ENCODE results near the gene SLC15A1. TPM values are rescaled to one million over a fixed set of nuclear protein-coding genes. Genes with fewer than 3 reads are reported as not detected.

The SLC15A1 gene
- total RNA-seq, 1 experiment from 2014 or later, result 1.9 TPM

- Histone ChIP-seq H3K4me1 (ENCODE audit: insufficient read depth, low read length) (no peaks in the 10 kb centered on the region), H3K4ac (ENCODE audit: low read depth, low read length) (no peak overlapping the region), H2BK20ac (ENCODE audit: low read depth, low read length, poor library complexity, severe bottlenecking) (no peak overlapping the region), H2BK5ac (ENCODE audit: insufficient read length, low read length) (no peak overlapping the region), H4K20me1 (ENCODE audit: control insufficient read depth, insufficient read depth, insufficient read length) (no peaks in the 10 kb centered on the region), H3K4me2 (ENCODE audit: insufficient read depth, insufficient read length, low read length) (no peak overlapping the region), H4K91ac (ENCODE audit: insufficient read length, low read depth, low read length) (no peak overlapping the region), H4K5ac (ENCODE audit: insufficient read length, low read depth, low read length) (no peak overlapping the region), H3K18ac (ENCODE audit: insufficient read length, low read depth, low read length) (no peak overlapping the region), H3K9ac (ENCODE audit: extremely low read depth, insufficient read length, low read length) (no peak overlapping the region), H2AFZ (ENCODE audit: low read length) (no peak overlapping the region), H3K56ac (ENCODE audit: insufficient read length, low read depth, low read length) (no peak overlapping the region), H3K27ac (ENCODE audit: insufficient read length, low read depth, low read length) (no peak overlapping the region), H3K14ac (ENCODE audit: insufficient read depth, low read length) (no peak overlapping the region), H3K79me2 (ENCODE audit: insufficient read depth, low read length) (no peaks in the 10 kb centered on the region), H4K8ac (replicated peaks; ENCODE audit: insufficient read length, low read depth, low read length) (no peak overlapping the region), H3K27me3 (ENCODE audit: insufficient read depth, low read length) (no peaks in the 10 kb centered on the region), H2BK12ac (ENCODE audit: insufficient read length, low read depth, low read length) (no peak overlapping the region), H3T11ph (ENCODE audit: low read length) (no peak overlapping the region), H3K23ac (ENCODE audit: insufficient read length, low read depth, low read length) (no peak overlapping the region), H3K23me2 (ENCODE audit: insufficient read length, low read depth, low read length, poor library complexity, severe bottlenecking) (no peaks in the 10 kb centered on the region), H2AK5ac (ENCODE audit: insufficient read length, low read length) (no peak overlapping the region), H2BK15ac (ENCODE audit: low read depth, low read length) (no peak overlapping the region), H3K79me1 (ENCODE audit: insufficient read depth, low read depth, low read length, poor library complexity, severe bottlenecking) (no peaks in the 10 kb centered on the region), H2BK120ac (ENCODE audit: low read depth, low read length, poor library complexity, severe bottlenecking) (no peak overlapping the region), H3K9me3 (ENCODE audit: control insufficient read depth, low read depth, low read length) (peaks cover 15% of the 10 kb centered on the region)
- Mint-ChIP-seq H3K27me3 (ENCODE audit: low read depth) (0 out of 2 replicates have a peak, but pooled peaks cover 2% of the 10 kb centered on the region), H3K27ac (no peak overlapping the region), H3K4me3 (no peak overlapping the region), H3K9me3 (peaks cover 33 to 35% of the 10 kb centered on the region in 2 experiments), H3K4me1 (peaks cover 0 to 6% of the 10 kb centered on the region in 2 experiments; a peak in 1 of 4 replicates), H3K36me3 (ENCODE audit: insufficient read depth in 1 of 3, low read depth in 3 of 3) (peaks cover 10 to 30% (median 23%) of the 10 kb centered on the region in 3 experiments)
- TF ChIP-seq, protein P1, sequence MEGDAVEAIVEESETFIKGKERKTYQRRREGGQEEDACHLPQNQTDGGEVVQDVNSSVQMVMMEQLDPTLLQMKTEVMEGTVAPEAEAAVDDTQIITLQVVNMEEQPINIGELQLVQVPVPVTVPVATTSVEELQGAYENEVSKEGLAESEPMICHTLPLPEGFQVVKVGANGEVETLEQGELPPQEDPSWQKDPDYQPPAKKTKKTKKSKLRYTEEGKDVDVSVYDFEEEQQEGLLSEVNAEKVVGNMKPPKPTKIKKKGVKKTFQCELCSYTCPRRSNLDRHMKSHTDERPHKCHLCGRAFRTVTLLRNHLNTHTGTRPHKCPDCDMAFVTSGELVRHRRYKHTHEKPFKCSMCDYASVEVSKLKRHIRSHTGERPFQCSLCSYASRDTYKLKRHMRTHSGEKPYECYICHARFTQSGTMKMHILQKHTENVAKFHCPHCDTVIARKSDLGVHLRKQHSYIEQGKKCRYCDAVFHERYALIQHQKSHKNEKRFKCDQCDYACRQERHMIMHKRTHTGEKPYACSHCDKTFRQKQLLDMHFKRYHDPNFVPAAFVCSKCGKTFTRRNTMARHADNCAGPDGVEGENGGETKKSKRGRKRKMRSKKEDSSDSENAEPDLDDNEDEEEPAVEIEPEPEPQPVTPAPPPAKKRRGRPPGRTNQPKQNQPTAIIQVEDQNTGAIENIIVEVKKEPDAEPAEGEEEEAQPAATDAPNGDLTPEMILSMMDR (conservative IDR thresholded peaks at IDR 0.05), result no peak
- DNase-seq, result no peak
- WGBS (ENCODE audit: extremely low coverage, insufficient read length, low lambda C conversion rate), result no CpG with 5 or more reads among the region's 8 CpGs
These were observed 12.3 kb downstream of the SLC15A1 start for GRCh38 chr13:98740131-98740530.

All from H9 (cell line).